ENCODE measurements around the gene SYNGR4. TPM values are rescaled to one million over a fixed set of nuclear protein-coding genes. Genes with fewer than 3 reads are reported as not detected.
A peak's percentile ranks its signal among the peaks of the same experiment; 100 is the strongest.
"Not testable (repeated sequence)": the region's sequence is repeated elsewhere in the genome, so short reads cannot be mapped to it uniquely, and the experiment has no call there.

The SYNGR4 gene
- total and polyA plus RNA-seq, 2 experiments from 2014 or later: 0.57 TPM; not detected in 1

- H3K27ac ChIP-seq: peak overlapping the region; percentile 90
- H3K9me3 ChIP-seq (ENCODE audit: low read depth): no peaks in the 10 kb centered on the region
- H3K4me1 ChIP-seq (ENCODE audit: low read depth): peaks cover 12% of the 10 kb centered on the region
- DNase-seq (ENCODE audit: low read depth in 1 of 2, low spot score in 1 of 2): peak; percentile 72 to 77
- TF ChIP-seq CTCF (IDR thresholded peaks at IDR 0.05; ENCODE audit: low read depth, low read length): peak; percentile 70
- peaks cover 9% of the 10 kb centered on the region for H3K27me3 ChIP-seq
- peaks cover 22% of the 10 kb centered on the region for H3K36me3 ChIP-seq
- peak overlapping the region; percentile 70 for H3K4me3 ChIP-seq
These were observed 26.3 kb downstream of the SYNGR4 start for GRCh38 chr19:48390188-48391099.

- H3K27me3 ChIP-seq: peaks cover 9% of the 10 kb centered on the region
- DNase-seq (ENCODE audit: low read depth in 1 of 2, low spot score in 1 of 2): peak; percentile 78 to 87
- TF ChIP-seq CTCF (IDR thresholded peaks at IDR 0.05; ENCODE audit: low read depth, low read length): peak; percentile 94
- H3K27ac ChIP-seq: peak within 1 kb of the TSS; percentile 90
- H3K4me1 ChIP-seq (ENCODE audit: low read depth): peaks cover 17% of the 10 kb centered on the region
- H3K9me3 ChIP-seq (ENCODE audit: low read depth): no peaks in the 10 kb centered on the region
- H3K36me3 ChIP-seq: peaks cover 18% of the 10 kb centered on the region
- H3K4me3 ChIP-seq: peak within 1 kb of the TSS; percentile 70
These were observed 27.2 kb downstream of the SYNGR4 start, which contains the start of gene KDELR1 for GRCh38 chr19:48391100-48392005. Gene KDELR1, minus strand, starts transcription at chr19:48391551. Its CDS starts 193 bp downstream, at chr19:48391358.

- H3K36me3 ChIP-seq: peaks cover 18% of the 10 kb centered on the region
- not testable (repeated sequence) for DNase-seq (ENCODE audit: low read depth in 1 of 2, low spot score in 1 of 2); H3K9me3 ChIP-seq (ENCODE audit: low read depth); H3K27ac ChIP-seq; H3K27me3 ChIP-seq; H3K4me3 ChIP-seq
- H3K4me1 ChIP-seq (ENCODE audit: low read depth): peaks cover 17% of the 10 kb centered on the region
These were observed 27.8 kb downstream of the SYNGR4 start for GRCh38 chr19:48392006-48392344.

- no peak for TF ChIP-seq CTCF (IDR thresholded peaks at IDR 0.05; ENCODE audit: low read depth, low read length)
- no peak for DNase-seq (ENCODE audit: low read depth in 1 of 2, low spot score in 1 of 2)
- peaks cover 17% of the 10 kb centered on the region for H3K4me1 ChIP-seq (ENCODE audit: low read depth)
- no peaks in the 10 kb centered on the region for H3K9me3 ChIP-seq (ENCODE audit: low read depth)
- no peak overlapping the region for H3K27ac ChIP-seq
- peaks cover 9% of the 10 kb centered on the region for H3K36me3 ChIP-seq
- peaks cover 18% of the 10 kb centered on the region for H3K27me3 ChIP-seq
- peak overlapping the region; percentile 37 for H3K4me3 ChIP-seq
These were observed 28.8 kb downstream of the SYNGR4 start for GRCh38 chr19:48392860-48393558.

- DNase-seq (ENCODE audit: low read depth in 1 of 2, low spot score in 1 of 2): peak; percentile 47 to 62
- no peak for TF ChIP-seq CTCF (IDR thresholded peaks at IDR 0.05; ENCODE audit: low read depth, low read length)
- Histone ChIP-seq H3K36me3 (peaks cover 6% of the 10 kb centered on the region), H3K4me3 (peak within 1 kb of the TSS; percentile 37), H3K27me3 (peaks cover 19% of the 10 kb centered on the region), H3K4me1 (ENCODE audit: low read depth) (peaks cover 17% of the 10 kb centered on the region), H3K9me3 (ENCODE audit: low read depth) (no peaks in the 10 kb centered on the region), H3K27ac (no peak within 1 kb of the TSS)
These were observed 29.6 kb downstream of the SYNGR4 start, which contains the start of gene GRIN2D for GRCh38 chr19:48393559-48394330. Gene GRIN2D, plus strand, starts transcription at chr19:48393668. Its CDS starts 4,725 bp downstream, at chr19:48398393.
